Ovary (tissue), 9 donors: ENCODE results near the gene AP1B1. TPM values are rescaled to one million over a fixed set of nuclear protein-coding genes. Genes with fewer than 3 reads are reported as not detected.

ENCODE experiments used
- DNase-seq, 5 donors: peaks; one replicate each; pipeline ENCODE4 v3.0.0-alpha.2; 2019 to 2020
- H3K27ac ChIP-seq, 2 donors: fragments of 200-600 bp; one replicate each; pipeline versions ENCODE4 v1.5.1 to v1.8.0; 2019 to 2022
- H3K27me3 ChIP-seq: fragments of 200-600 bp; one replicate; pipeline ENCODE4 v1.8.0; 2022
- H3K36me3 ChIP-seq: fragments of 200-600 bp; sonication (generic); one replicate; pipeline ENCODE4 v1.5.1; 2019
- H3K4me1 ChIP-seq: one replicate; pipeline ENCODE4 v1.8.1; 2013; ENCODE audit warnings: mild to moderate bottlenecking, moderate library complexity; ENCODE audit not compliant: insufficient read depth
- H3K4me3 ChIP-seq: fragments of 200-600 bp; sonication (generic); one replicate; pipeline ENCODE4 v1.5.1; 2017
- H3K9me3 ChIP-seq, 2 donors: fragments of 200-600 bp in 1 of 2; sonication (generic) in 1 of 2; one replicate each; pipeline versions ENCODE4 v1.5.1 to v1.8.1; 2013 to 2019; ENCODE audit warnings: mild to moderate bottlenecking in 1 of 2, moderate library complexity in 1 of 2
- EP300 ChIP-seq: sonication (generic); formaldehyde crosslinking; IDR thresholded peaks from one replicate; pipeline ENCODE4 v1.6.1; 2017; ENCODE audit warnings: antibody characterized with exemption
- POLR2A ChIP-seq: fragments of 450-650 bp; IDR thresholded peaks from one replicate; pipeline ENCODE4 v1.6.1; 2017; ENCODE audit warnings: antibody characterized with exemption, mild to moderate bottlenecking, moderate library complexity
- WGBS, 3 donors: extraction: QIAGEN DNeasy Blood & Tissue Kit in 1 of 3; methylation state at CpG; one replicate each; pipeline versions ENCODE4 v1.1.5 to v1.1.7; 2013 to 2017; 5-methylcytosine and 5-hydroxymethylcytosine counted together
- intact Hi-C, 4 donors: fragments of 100-400 bp; cut with DNase I; formaldehyde crosslinking; loops; one replicate each; pipeline versions ENCODE4 v1.11.0 to v1.15.1; 2022 to 2023
- polyA plus RNA-seq, 2 donors: library from polyadenylated mRNA; stranded (reverse); fragments of 200-250 nt in 1 of 2; fragments of 350-450 nt in 1 of 2; fragmentation: Illumina TruSeq in 1 of 2; extraction: RNeasy Lipid Tissue Mini Kit (QIAGEN cat#74804) in 1 of 2; gene quantifications; one replicate each; pipeline ENCODE4 v1.2.3, GENCODE V29; 2013 to 2014
- total RNA-seq, 7 donors: library from RNA; depleted of rRNA in 2 of 7; stranded (reverse); fragments of >200 nt in 2 of 7; fragmentation: NEBNext Ultra II Directional in 3 of 7; extraction: Animal tissue kit (Norgen Biotek cat#: 25700) in 3 of 7; gene quantifications; one replicate each; pipeline versions ENCODE4 v1.1.0 to v1.2.4, GENCODE V29; 2016 to 2023
- TF ChIP-seq, protein P1 (sequence below), 3 donors: fragments of 450-650 bp in 2 of 3; fragments of 200-600 bp in 1 of 3; IDR thresholded peaks; one replicate each; pipeline versions ENCODE4 v1.5.1 to v1.8.0; 2016 to 2022; ENCODE audit warnings: antibody characterized with exemption in 3 of 3, mild to moderate bottlenecking in 1 of 3
- donor health status: DM: no; HTN: no; CAD: no; lungs with moderate emphysema.
- donor health status: DM: no; HTN: no; CAD: no.
- donor health status: Bipolar disorder and iron deficiency.
- donor health status: DM: yes; HTN: yes; CAD: no.
- donor health status: DM: no; HTN: no; CAD: no.
- donor health status: DM: yes; HTN: yes; CAD: no.

AP1B1 gene
- total and polyA plus RNA-seq, 9 donors, result 17.7 to 54.0 (median 36.8) TPM

DNA sequence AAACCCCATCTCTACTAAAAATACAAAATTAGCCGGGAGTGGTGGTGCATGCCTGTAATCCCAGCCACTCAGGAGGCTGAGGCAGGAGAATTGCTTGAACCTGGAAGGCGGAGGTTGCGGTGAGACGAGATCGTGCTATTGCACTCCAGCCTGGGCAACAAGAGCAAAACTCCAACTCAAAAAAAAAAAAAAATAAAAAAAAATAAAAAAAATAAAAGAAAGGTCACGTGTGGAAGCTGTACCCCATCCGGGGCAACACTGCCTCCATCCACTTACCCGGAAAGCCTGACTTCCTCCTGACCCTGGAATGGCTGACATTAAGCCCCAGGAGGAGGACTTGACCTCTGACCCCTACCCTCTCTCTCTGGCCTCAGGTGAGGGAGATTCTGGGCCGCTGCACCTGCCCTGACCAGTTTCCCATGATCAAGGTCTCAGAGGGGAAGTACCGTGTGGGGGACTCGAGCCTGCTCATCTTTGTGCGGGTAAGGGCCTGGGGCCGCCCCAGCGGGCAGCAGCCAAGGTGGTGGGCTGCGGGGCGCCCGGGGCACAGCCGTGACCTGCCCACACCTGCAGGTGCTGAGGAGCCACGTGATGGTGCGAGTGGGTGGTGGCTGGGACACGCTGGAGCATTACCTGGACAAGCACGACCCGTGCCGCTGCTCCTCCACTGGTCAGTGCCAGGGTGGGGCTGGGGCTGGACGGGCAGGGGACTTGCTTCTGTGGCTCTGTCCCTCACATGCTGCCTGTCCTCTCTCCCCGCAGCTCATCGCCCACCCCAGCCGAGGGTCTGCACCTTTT is 78.1 kb downstream of the AP1B1 start:
- intact Hi-C loops, result no loop called here
- TF ChIP-seq POLR2A, result no peak
- TF ChIP-seq, protein P1, sequence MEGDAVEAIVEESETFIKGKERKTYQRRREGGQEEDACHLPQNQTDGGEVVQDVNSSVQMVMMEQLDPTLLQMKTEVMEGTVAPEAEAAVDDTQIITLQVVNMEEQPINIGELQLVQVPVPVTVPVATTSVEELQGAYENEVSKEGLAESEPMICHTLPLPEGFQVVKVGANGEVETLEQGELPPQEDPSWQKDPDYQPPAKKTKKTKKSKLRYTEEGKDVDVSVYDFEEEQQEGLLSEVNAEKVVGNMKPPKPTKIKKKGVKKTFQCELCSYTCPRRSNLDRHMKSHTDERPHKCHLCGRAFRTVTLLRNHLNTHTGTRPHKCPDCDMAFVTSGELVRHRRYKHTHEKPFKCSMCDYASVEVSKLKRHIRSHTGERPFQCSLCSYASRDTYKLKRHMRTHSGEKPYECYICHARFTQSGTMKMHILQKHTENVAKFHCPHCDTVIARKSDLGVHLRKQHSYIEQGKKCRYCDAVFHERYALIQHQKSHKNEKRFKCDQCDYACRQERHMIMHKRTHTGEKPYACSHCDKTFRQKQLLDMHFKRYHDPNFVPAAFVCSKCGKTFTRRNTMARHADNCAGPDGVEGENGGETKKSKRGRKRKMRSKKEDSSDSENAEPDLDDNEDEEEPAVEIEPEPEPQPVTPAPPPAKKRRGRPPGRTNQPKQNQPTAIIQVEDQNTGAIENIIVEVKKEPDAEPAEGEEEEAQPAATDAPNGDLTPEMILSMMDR (IDR thresholded peaks at IDR 0.05), result no peak
- no peak for TF ChIP-seq EP300
- WGBS, 3 donors, result 61 to 71% (median 61%) methylated on average over 20 to 28 of the region's 28 CpGs
- Histone ChIP-seq H3K4me3 (no peak overlapping the region), H3K36me3 (no peaks in the 10 kb centered on the region), H3K4me1 (peaks cover 22% of the 10 kb centered on the region), H3K27me3 (no peaks in the 10 kb centered on the region), H3K9me3 (no peaks in the 10 kb centered on the region), H3K27ac (peak overlapping the region; percentile 8 to 16)
- no peak for DNase-seq

- Histone ChIP-seq H3K4me3 (no peak overlapping the region), H3K27me3 (no peaks in the 10 kb centered on the region), H3K9me3 (no peaks in the 10 kb centered on the region), H3K27ac (peak overlapping the region; percentile 16 to 19), H3K36me3 (no peaks in the 10 kb centered on the region), H3K4me1 (peaks cover 20% of the 10 kb centered on the region)
- 79 to 83% (median 83%) methylated on average over 21 of the region's 21 CpGs for WGBS, 3 donors
- intact Hi-C loops, result no loop called here
- no peak for TF ChIP-seq POLR2A
- peak in 3 of 5 donors; percentile 35 to 47 (median 41) for DNase-seq
These were observed 78.9 kb downstream of the AP1B1 start for GRCh38 chr22:29309332-29310064.

DNA sequence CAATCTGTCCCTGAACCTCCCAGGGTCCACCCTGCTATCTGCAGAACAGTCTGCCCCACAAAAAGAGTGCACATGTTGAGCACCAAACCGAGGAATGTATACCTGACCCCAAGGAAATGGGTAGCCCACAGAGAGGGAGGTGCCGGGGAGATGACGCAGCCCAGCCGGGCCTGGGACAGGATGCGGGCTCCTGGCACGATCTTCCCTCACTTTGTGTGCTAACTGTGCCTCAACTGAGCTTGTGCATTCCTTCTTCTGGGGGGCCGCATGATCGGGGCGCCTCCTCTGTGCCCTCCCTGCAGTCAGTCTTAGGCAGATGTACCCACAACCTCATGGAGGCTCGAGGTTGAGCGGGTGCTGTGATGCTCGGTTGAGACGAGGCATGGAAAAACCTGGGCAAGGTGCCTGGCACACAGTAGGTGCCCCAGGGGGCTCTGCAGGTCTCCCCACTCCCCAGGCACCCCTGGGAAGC is 79.5 kb downstream of the AP1B1 start:
- TF ChIP-seq POLR2A, result no peak
- no peak for TF ChIP-seq EP300
- TF ChIP-seq, protein P1 (IDR thresholded peaks at IDR 0.05), result no peak
- no peaks in the 10 kb centered on the region for H3K27me3 ChIP-seq
- no peaks in the 10 kb centered on the region for H3K36me3 ChIP-seq
- DNase-seq, result peak in 2 of 5 donors; percentile 33 to 34
- peaks cover 20% of the 10 kb centered on the region for H3K4me1 ChIP-seq
- peak overlapping the region; percentile 16 to 19 for H3K27ac ChIP-seq
- H3K4me3 ChIP-seq, result no peak overlapping the region
- WGBS, 3 donors, result 48 to 55% (median 52%) methylated on average over 13 of the region's 13 CpGs
- intact Hi-C loops, result no loop called here
- H3K9me3 ChIP-seq, result no peaks in the 10 kb centered on the region

- 73% methylated on average over 49 to 50 of the region's 50 CpGs for WGBS, 3 donors
- peak in 2 of 5 donors; percentile 46 to 54 for DNase-seq
- peak overlapping the region; percentile 80 for H3K4me3 ChIP-seq
- intact Hi-C loops, result no loop called here
- no peaks in the 10 kb centered on the region for H3K9me3 ChIP-seq
- no peaks in the 10 kb centered on the region for H3K27me3 ChIP-seq
- peak overlapping the region in 1 of 2 donors; percentile 46 for H3K27ac ChIP-seq
- TF ChIP-seq EP300 (no peak), POLR2A (no peak)
- TF ChIP-seq, protein P1 (IDR thresholded peaks at IDR 0.05), result no peak
- peaks cover 20% of the 10 kb centered on the region for H3K4me1 ChIP-seq
- no peaks in the 10 kb centered on the region for H3K36me3 ChIP-seq
These were observed 80.1 kb downstream of the AP1B1 start for GRCh38 chr22:29308148-29308790.
